Progenitor cell of endocrine pancreas (in vitro differentiated cells): ENCODE results near the gene TMEM132E. TPM values are rescaled to one million over a fixed set of nuclear protein-coding genes. Genes with fewer than 3 reads are reported as not detected.
A peak's percentile ranks its signal among the peaks of the same experiment; 100 is the strongest.

Experiments
- DNase-seq: peaks from one replicate; pipeline ENCODE4 v3.0.0; 2021; ENCODE audit warnings: low spot score; ENCODE audit not compliant: unreplicated experiment
- H3K27ac Mint-ChIP-seq: 2 replicates; pipeline ENCODE4 v1.8.0; 2021; ENCODE audit warnings: mild to moderate bottlenecking, moderate library complexity, mixed read lengths
- H3K27me3 Mint-ChIP-seq: 2 replicates; pipeline ENCODE4 v1.8.0; 2021; ENCODE audit warnings: mixed read lengths
- H3K36me3 Mint-ChIP-seq: 2 replicates; pipeline ENCODE4 v1.8.0; 2022; ENCODE audit warnings: mixed read lengths; ENCODE audit not compliant: insufficient read depth
- H3K4me1 Mint-ChIP-seq: 2 replicates; pipeline ENCODE4 v1.8.0; 2021; ENCODE audit warnings: low read depth, mixed read lengths
- H3K4me3 Mint-ChIP-seq: 2 replicates; pipeline ENCODE4 v1.8.0; 2021; ENCODE audit warnings: low read depth, mild to moderate bottlenecking, moderate library complexity, mixed read lengths
- H3K9me3 Mint-ChIP-seq: 2 replicates; pipeline ENCODE4 v1.8.0; 2021; ENCODE audit warnings: low read depth, mixed read lengths
- CTCF ChIP-seq: fragments of 200-600 bp; sonication (generic); IDR thresholded peaks from one replicate; pipeline ENCODE4 v1.5.0; 2021; ENCODE audit warnings: antibody characterized with exemption, mild to moderate bottlenecking; ENCODE audit not compliant: unreplicated experiment
- total RNA-seq: library from RNA; stranded (reverse); gene quantifications from 2 replicates; pipeline ENCODE4 v1.2.1, GENCODE V29; 2021

The TMEM132E gene
- total RNA-seq, 1 donor from 2014 or later = 0.05 TPM

DNA sequence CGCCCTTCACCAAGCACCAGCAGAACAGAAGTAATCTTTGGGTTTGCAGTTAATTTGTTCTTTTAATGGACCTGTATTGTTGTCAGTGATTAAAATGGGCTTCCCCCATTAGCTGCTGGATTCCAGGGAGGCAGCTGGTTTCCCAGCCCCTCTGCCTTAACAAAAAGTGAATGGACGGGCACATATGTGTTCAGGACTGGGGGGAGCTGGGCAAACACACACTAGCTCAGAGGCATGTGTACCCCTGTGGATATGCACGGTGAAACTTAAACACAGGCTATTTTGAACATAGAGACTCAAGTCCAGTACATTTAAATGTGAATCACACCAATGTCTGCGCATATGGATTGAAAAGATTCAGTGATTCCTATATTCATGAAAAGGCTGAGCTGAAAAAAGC is 25.5 kb upstream of the TMEM132E start:
- DNase-seq = no peak
- TF ChIP-seq CTCF = no peak
- H3K4me1 Mint-ChIP-seq = no peaks in the 10 kb centered on the region
- H3K4me3 Mint-ChIP-seq = no peak overlapping the region
- no peak overlapping the region for H3K27ac Mint-ChIP-seq
- H3K27me3 Mint-ChIP-seq = peaks cover 37% of the 10 kb centered on the region
- no peaks in the 10 kb centered on the region for H3K36me3 Mint-ChIP-seq
- H3K9me3 Mint-ChIP-seq = no peaks in the 10 kb centered on the region

DNA sequence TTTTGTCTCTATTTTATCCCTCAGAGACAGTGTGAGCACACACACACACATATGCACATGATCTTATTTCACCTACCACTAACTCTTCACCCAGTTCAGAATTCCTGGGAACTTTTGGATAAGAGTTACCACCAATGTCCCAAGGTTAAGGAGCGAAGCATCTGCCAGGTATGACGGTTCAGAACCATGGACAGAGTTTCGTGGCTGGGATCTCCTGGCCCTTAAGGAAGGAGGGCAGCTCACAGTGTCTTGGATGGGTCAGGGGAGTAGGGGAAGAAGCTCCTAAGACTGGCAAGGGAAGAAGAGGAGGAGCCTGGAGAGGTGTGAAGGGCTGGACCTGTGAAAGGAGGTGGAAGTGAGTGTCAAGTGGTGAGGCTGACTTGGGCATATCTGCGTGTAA is 23.0 kb upstream of the TMEM132E start:
- peaks cover 29% of the 10 kb centered on the region for H3K27me3 Mint-ChIP-seq
- no peak overlapping the region for H3K4me3 Mint-ChIP-seq
- H3K36me3 Mint-ChIP-seq = no peaks in the 10 kb centered on the region
- H3K27ac Mint-ChIP-seq = no peak overlapping the region
- no peaks in the 10 kb centered on the region for H3K4me1 Mint-ChIP-seq
- peak; percentile 40 for DNase-seq
- no peak for TF ChIP-seq CTCF
- H3K9me3 Mint-ChIP-seq = no peaks in the 10 kb centered on the region

- no peak for DNase-seq
- Mint-ChIP-seq H3K27ac (no peak overlapping the region), H3K4me1 (no peaks in the 10 kb centered on the region), H3K4me3 (no peak overlapping the region), H3K27me3 (peaks cover 28% of the 10 kb centered on the region), H3K9me3 (no peaks in the 10 kb centered on the region), H3K36me3 (no peaks in the 10 kb centered on the region)
- TF ChIP-seq CTCF = no peak
Measured at GRCh38 chr17:34556931-34557330, 22.5 kb upstream of the TMEM132E start.

DNA sequence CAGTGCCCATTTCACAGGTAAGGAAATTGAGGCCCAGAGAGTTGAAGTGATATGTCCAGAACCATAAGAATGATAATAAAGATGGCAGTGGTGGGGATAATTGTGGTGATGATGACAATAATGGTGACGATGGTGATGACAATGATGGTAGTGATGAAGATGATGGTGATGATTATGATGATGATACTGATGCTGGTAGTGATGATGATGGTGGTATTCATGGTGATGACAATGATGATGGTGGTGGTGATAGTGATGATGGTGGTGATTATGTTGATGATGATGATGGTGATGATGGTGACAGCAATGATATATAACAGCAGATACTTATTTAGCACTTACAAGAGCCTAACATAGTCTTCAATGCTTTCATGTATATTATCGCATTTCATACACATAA is 18.1 kb upstream of the TMEM132E start:
- TF ChIP-seq CTCF = no peak
- Mint-ChIP-seq H3K4me3 (no peak overlapping the region), H3K27me3 (peaks cover 37% of the 10 kb centered on the region), H3K36me3 (no peaks in the 10 kb centered on the region), H3K27ac (no peak overlapping the region), H3K9me3 (no peaks in the 10 kb centered on the region), H3K4me1 (no peaks in the 10 kb centered on the region)
- DNase-seq = no peak

- DNase-seq = no peak
- TF ChIP-seq CTCF = peak; percentile 56
- H3K27ac Mint-ChIP-seq = no peak overlapping the region
- no peaks in the 10 kb centered on the region for H3K4me1 Mint-ChIP-seq
- H3K27me3 Mint-ChIP-seq = peaks cover 37% of the 10 kb centered on the region
- no peak overlapping the region for H3K4me3 Mint-ChIP-seq
- H3K9me3 Mint-ChIP-seq = no peaks in the 10 kb centered on the region
- H3K36me3 Mint-ChIP-seq = no peaks in the 10 kb centered on the region
Measured at GRCh38 chr17:34562387-34562786, 17.0 kb upstream of the TMEM132E start.
